ENCODE measurements around the gene DYNC2H1.
"Not testable (repeated sequence)": the region's sequence is repeated elsewhere in the genome, so short reads cannot be mapped to it uniquely, and the experiment has no call there.

The DYNC2H1 gene

GRCh38 chr11:103114836-103115235 lies 5.6 kb downstream of the DYNC2H1 start:
- Histone ChIP-seq H3K36me3 (ENCODE audit: control insufficient read depth, insufficient read depth, low read length) (no peaks in the 10 kb centered on the region), H3K9me3 (ENCODE audit: control insufficient read depth, insufficient read depth, low read length) (no peaks in the 10 kb centered on the region), H3K27ac (ENCODE audit: low read length) (no peak overlapping the region), H3K27me3 (ENCODE audit: control insufficient read depth, insufficient read depth, low read length) (no peaks in the 10 kb centered on the region), H3K4me3 (ENCODE audit: low read length) (no peak overlapping the region), H3K4me1 (ENCODE audit: control insufficient read depth, insufficient read depth, low read length) (no peaks in the 10 kb centered on the region)
- WGBS (ENCODE audit: insufficient coverage, insufficient read length), result no CpG with 5 or more reads among the region's 4 CpGs
- DNase-seq (ENCODE audit: low read depth, low spot score), result no peak

GRCh38 chr11:103125462-103125861 lies 16.2 kb downstream of the DYNC2H1 start:
- no peak for DNase-seq (ENCODE audit: low read depth, low spot score)
- no peaks in the 10 kb centered on the region for H3K4me1 ChIP-seq (ENCODE audit: control insufficient read depth, insufficient read depth, low read length)
- no peak overlapping the region for H3K27ac ChIP-seq (ENCODE audit: low read length)
- no peaks in the 10 kb centered on the region for H3K27me3 ChIP-seq (ENCODE audit: control insufficient read depth, insufficient read depth, low read length)
- no peaks in the 10 kb centered on the region for H3K36me3 ChIP-seq (ENCODE audit: control insufficient read depth, insufficient read depth, low read length)
- H3K4me3 ChIP-seq (ENCODE audit: low read length), result no peak overlapping the region
- H3K9me3 ChIP-seq (ENCODE audit: control insufficient read depth, insufficient read depth, low read length), result no peaks in the 10 kb centered on the region

- not testable (repeated sequence) for H3K9me3 ChIP-seq (ENCODE audit: control insufficient read depth, insufficient read depth, low read length); H3K27ac ChIP-seq (ENCODE audit: low read length); H3K27me3 ChIP-seq (ENCODE audit: control insufficient read depth, insufficient read depth, low read length); H3K4me3 ChIP-seq (ENCODE audit: low read length); H3K36me3 ChIP-seq (ENCODE audit: control insufficient read depth, insufficient read depth, low read length); H3K4me1 ChIP-seq (ENCODE audit: control insufficient read depth, insufficient read depth, low read length); DNase-seq (ENCODE audit: low read depth, low spot score)
- WGBS (ENCODE audit: insufficient coverage, insufficient read length), result no CpG with 5 or more reads among the region's 13 CpGs
Observed at GRCh38 chr11:103141986-103142385, 32.8 kb downstream of the DYNC2H1 start.

- H3K4me3 ChIP-seq (ENCODE audit: low read length), result no peak overlapping the region
- H3K27ac ChIP-seq (ENCODE audit: low read length), result no peak overlapping the region
- H3K27me3 ChIP-seq (ENCODE audit: control insufficient read depth, insufficient read depth, low read length), result no peaks in the 10 kb centered on the region
- no peaks in the 10 kb centered on the region for H3K9me3 ChIP-seq (ENCODE audit: control insufficient read depth, insufficient read depth, low read length)
- no peaks in the 10 kb centered on the region for H3K36me3 ChIP-seq (ENCODE audit: control insufficient read depth, insufficient read depth, low read length)
- no peaks in the 10 kb centered on the region for H3K4me1 ChIP-seq (ENCODE audit: control insufficient read depth, insufficient read depth, low read length)
- DNase-seq (ENCODE audit: low read depth, low spot score), result no peak
Observed at GRCh38 chr11:103147627-103148026, 38.4 kb downstream of the DYNC2H1 start.

- 100% methylated on average over 2 of the region's 3 CpGs for WGBS (ENCODE audit: insufficient coverage, insufficient read length)
- no peak overlapping the region for H3K4me3 ChIP-seq (ENCODE audit: low read length)
- H3K36me3 ChIP-seq (ENCODE audit: control insufficient read depth, insufficient read depth, low read length), result no peaks in the 10 kb centered on the region
- H3K4me1 ChIP-seq (ENCODE audit: control insufficient read depth, insufficient read depth, low read length), result no peaks in the 10 kb centered on the region
- no peaks in the 10 kb centered on the region for H3K27me3 ChIP-seq (ENCODE audit: control insufficient read depth, insufficient read depth, low read length)
- H3K9me3 ChIP-seq (ENCODE audit: control insufficient read depth, insufficient read depth, low read length), result no peaks in the 10 kb centered on the region
- no peak overlapping the region for H3K27ac ChIP-seq (ENCODE audit: low read length)
- DNase-seq (ENCODE audit: low read depth, low spot score), result no peak
Observed at GRCh38 chr11:103157542-103157941, 48.3 kb downstream of the DYNC2H1 start.

GRCh38 chr11:103164093-103164796 lies 55.0 kb downstream of the DYNC2H1 start:
- Histone ChIP-seq H3K4me1 (ENCODE audit: control insufficient read depth, insufficient read depth, low read length) (no peaks in the 10 kb centered on the region), H3K4me3 (ENCODE audit: low read length) (no peak overlapping the region), H3K36me3 (ENCODE audit: control insufficient read depth, insufficient read depth, low read length) (no peaks in the 10 kb centered on the region; the same call in 1 of the 2 replicates), H3K9me3 (ENCODE audit: control insufficient read depth, insufficient read depth, low read length) (no peaks in the 10 kb centered on the region), H3K27me3 (ENCODE audit: control insufficient read depth, insufficient read depth, low read length) (no peaks in the 10 kb centered on the region), H3K27ac (ENCODE audit: low read length) (no peak overlapping the region)
- DNase-seq (ENCODE audit: low read depth, low spot score), result no peak
- no CpG with 5 or more reads among the region's 2 CpGs for WGBS (ENCODE audit: insufficient coverage, insufficient read length)

- Histone ChIP-seq H3K4me3 (ENCODE audit: low read length) (no peak overlapping the region), H3K4me1 (ENCODE audit: control insufficient read depth, insufficient read depth, low read length) (no peaks in the 10 kb centered on the region), H3K36me3 (ENCODE audit: control insufficient read depth, insufficient read depth, low read length) (no peaks in the 10 kb centered on the region; the same call in 1 of the 2 replicates), H3K9me3 (ENCODE audit: control insufficient read depth, insufficient read depth, low read length) (no peaks in the 10 kb centered on the region), H3K27me3 (ENCODE audit: control insufficient read depth, insufficient read depth, low read length) (no peaks in the 10 kb centered on the region), H3K27ac (ENCODE audit: low read length) (no peak overlapping the region)
- DNase-seq (ENCODE audit: low read depth, low spot score), result no peak
- WGBS (ENCODE audit: insufficient coverage, insufficient read length), result no CpG with 5 or more reads among the region's 4 CpGs
Observed at GRCh38 chr11:103167166-103167565, 57.9 kb downstream of the DYNC2H1 start.

- Histone ChIP-seq H3K27me3 (ENCODE audit: control insufficient read depth, insufficient read depth, low read length) (no peaks in the 10 kb centered on the region), H3K27ac (ENCODE audit: low read length) (no peak overlapping the region), H3K36me3 (ENCODE audit: control insufficient read depth, insufficient read depth, low read length) (no peaks in the 10 kb centered on the region), H3K4me1 (ENCODE audit: control insufficient read depth, insufficient read depth, low read length) (no peaks in the 10 kb centered on the region), H3K9me3 (ENCODE audit: control insufficient read depth, insufficient read depth, low read length) (no peaks in the 10 kb centered on the region), H3K4me3 (ENCODE audit: low read length) (no peak overlapping the region)
- DNase-seq (ENCODE audit: low read depth, low spot score), result no peak
- 100% methylated on average over 2 of the region's 4 CpGs for WGBS (ENCODE audit: insufficient coverage, insufficient read length)
Observed at GRCh38 chr11:103170865-103171264, 61.6 kb downstream of the DYNC2H1 start.

GRCh38 chr11:103175461-103176129 lies 66.4 kb downstream of the DYNC2H1 start:
- H3K4me3 ChIP-seq (ENCODE audit: low read length), result no peak overlapping the region
- H3K9me3 ChIP-seq (ENCODE audit: control insufficient read depth, insufficient read depth, low read length), result no peaks in the 10 kb centered on the region
- DNase-seq (ENCODE audit: low read depth, low spot score), result no peak
- H3K4me1 ChIP-seq (ENCODE audit: control insufficient read depth, insufficient read depth, low read length), result no peaks in the 10 kb centered on the region
- H3K36me3 ChIP-seq (ENCODE audit: control insufficient read depth, insufficient read depth, low read length), result no peaks in the 10 kb centered on the region
- WGBS (ENCODE audit: insufficient coverage, insufficient read length), result no CpG with 5 or more reads among the region's 2 CpGs
- H3K27me3 ChIP-seq (ENCODE audit: control insufficient read depth, insufficient read depth, low read length), result no peaks in the 10 kb centered on the region
- H3K27ac ChIP-seq (ENCODE audit: low read length), result no peak overlapping the region

GRCh38 chr11:103183981-103184611 lies 74.9 kb downstream of the DYNC2H1 start:
- no peaks in the 10 kb centered on the region for H3K4me1 ChIP-seq (ENCODE audit: control insufficient read depth, insufficient read depth, low read length)
- WGBS (ENCODE audit: insufficient coverage, insufficient read length), result no CpG with 5 or more reads among the region's 3 CpGs
- no peak overlapping the region for H3K4me3 ChIP-seq (ENCODE audit: low read length)
- no peak for DNase-seq (ENCODE audit: low read depth, low spot score)
- H3K27ac ChIP-seq (ENCODE audit: low read length), result no peak overlapping the region
- no peaks in the 10 kb centered on the region for H3K36me3 ChIP-seq (ENCODE audit: control insufficient read depth, insufficient read depth, low read length)
- no peaks in the 10 kb centered on the region for H3K9me3 ChIP-seq (ENCODE audit: control insufficient read depth, insufficient read depth, low read length)
- no peaks in the 10 kb centered on the region for H3K27me3 ChIP-seq (ENCODE audit: control insufficient read depth, insufficient read depth, low read length)

All from iPS DF 6.9 (cell line).